Measurements from ENCODE around the gene ZNF331.

DNA sequence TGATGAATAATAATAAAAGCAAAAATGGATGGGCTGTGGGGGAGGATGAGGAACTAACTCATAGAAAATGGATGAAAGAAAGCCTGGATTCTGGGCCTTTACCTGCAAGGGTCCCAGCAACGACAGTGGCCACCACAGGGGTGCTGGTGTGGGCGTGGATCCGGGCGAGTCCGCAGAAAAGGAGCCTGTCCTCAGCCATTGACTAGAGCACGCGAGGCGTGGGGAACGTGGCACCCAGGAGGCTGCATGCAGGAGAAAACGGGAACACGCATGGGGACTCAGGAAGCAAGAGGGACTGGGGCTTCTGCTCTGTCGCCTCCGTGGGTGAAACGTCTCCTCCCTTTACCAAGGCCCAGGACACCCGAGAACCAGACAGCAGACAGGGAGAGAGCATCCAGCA, 68.1 kb downstream of the ZNF331 start:
- TF ChIP-seq, protein P1, sequence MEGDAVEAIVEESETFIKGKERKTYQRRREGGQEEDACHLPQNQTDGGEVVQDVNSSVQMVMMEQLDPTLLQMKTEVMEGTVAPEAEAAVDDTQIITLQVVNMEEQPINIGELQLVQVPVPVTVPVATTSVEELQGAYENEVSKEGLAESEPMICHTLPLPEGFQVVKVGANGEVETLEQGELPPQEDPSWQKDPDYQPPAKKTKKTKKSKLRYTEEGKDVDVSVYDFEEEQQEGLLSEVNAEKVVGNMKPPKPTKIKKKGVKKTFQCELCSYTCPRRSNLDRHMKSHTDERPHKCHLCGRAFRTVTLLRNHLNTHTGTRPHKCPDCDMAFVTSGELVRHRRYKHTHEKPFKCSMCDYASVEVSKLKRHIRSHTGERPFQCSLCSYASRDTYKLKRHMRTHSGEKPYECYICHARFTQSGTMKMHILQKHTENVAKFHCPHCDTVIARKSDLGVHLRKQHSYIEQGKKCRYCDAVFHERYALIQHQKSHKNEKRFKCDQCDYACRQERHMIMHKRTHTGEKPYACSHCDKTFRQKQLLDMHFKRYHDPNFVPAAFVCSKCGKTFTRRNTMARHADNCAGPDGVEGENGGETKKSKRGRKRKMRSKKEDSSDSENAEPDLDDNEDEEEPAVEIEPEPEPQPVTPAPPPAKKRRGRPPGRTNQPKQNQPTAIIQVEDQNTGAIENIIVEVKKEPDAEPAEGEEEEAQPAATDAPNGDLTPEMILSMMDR (IDR thresholded peaks at IDR 0.05): no peak
- TF ChIP-seq, protein P2, sequence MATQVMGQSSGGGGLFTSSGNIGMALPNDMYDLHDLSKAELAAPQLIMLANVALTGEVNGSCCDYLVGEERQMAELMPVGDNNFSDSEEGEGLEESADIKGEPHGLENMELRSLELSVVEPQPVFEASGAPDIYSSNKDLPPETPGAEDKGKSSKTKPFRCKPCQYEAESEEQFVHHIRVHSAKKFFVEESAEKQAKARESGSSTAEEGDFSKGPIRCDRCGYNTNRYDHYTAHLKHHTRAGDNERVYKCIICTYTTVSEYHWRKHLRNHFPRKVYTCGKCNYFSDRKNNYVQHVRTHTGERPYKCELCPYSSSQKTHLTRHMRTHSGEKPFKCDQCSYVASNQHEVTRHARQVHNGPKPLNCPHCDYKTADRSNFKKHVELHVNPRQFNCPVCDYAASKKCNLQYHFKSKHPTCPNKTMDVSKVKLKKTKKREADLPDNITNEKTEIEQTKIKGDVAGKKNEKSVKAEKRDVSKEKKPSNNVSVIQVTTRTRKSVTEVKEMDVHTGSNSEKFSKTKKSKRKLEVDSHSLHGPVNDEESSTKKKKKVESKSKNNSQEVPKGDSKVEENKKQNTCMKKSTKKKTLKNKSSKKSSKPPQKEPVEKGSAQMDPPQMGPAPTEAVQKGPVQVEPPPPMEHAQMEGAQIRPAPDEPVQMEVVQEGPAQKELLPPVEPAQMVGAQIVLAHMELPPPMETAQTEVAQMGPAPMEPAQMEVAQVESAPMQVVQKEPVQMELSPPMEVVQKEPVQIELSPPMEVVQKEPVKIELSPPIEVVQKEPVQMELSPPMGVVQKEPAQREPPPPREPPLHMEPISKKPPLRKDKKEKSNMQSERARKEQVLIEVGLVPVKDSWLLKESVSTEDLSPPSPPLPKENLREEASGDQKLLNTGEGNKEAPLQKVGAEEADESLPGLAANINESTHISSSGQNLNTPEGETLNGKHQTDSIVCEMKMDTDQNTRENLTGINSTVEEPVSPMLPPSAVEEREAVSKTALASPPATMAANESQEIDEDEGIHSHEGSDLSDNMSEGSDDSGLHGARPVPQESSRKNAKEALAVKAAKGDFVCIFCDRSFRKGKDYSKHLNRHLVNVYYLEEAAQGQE (IDR thresholded peaks at IDR 0.05; ENCODE audit: insufficient read depth in 1 of 2, low read depth in 2 of 2, low read length in 1 of 2): no peak
- no peak for TF ChIP-seq SIN3A (IDR thresholded peaks at IDR 0.05; ENCODE audit: borderline replicate concordance, insufficient read depth, low read depth, low read length)

Data from Panc1 (cell line).